NT2/D1 (cell line): ENCODE results near the gene GRIK2.

Experiments used
- DNase-seq: peaks from one replicate; pipeline ENCODE4 v3.0.0-alpha.2; 2011; ENCODE audit warnings: low read depth, low spot score
- H3K27me3 ChIP-seq: 2 replicates; pipeline ENCODE4 v1.6.0; 2011; ENCODE audit warnings: mild to moderate bottlenecking; ENCODE audit not compliant: insufficient read length, insufficient read depth
- H3K36me3 ChIP-seq: 2 replicates; pipeline ENCODE4 v1.6.1; 2011; ENCODE audit warnings: mild to moderate bottlenecking, low read length, mixed read lengths; ENCODE audit not compliant: insufficient read depth, insufficient read length
- H3K4me1 ChIP-seq: 2 replicates; pipeline ENCODE4 v1.5.1; 2011; ENCODE audit not compliant: insufficient read depth, insufficient read length
- H3K4me3 ChIP-seq: 2 replicates; pipeline ENCODE4 v1.5.1; 2011; ENCODE audit warnings: low read depth; ENCODE audit not compliant: insufficient read length
- H3K9ac ChIP-seq: 2 replicates; pipeline ENCODE4 v1.6.0; 2011; ENCODE audit warnings: low read depth; ENCODE audit not compliant: insufficient read length
- H3K9me3 ChIP-seq: 2 replicates; pipeline ENCODE4 v1.5.1; 2011; ENCODE audit warnings: mild to moderate bottlenecking, low read length; ENCODE audit not compliant: insufficient read depth
- SUZ12 ChIP-seq: IDR thresholded peaks from 2 replicates; pipeline ENCODE4 v1.6.1; 2011; ENCODE audit not compliant: insufficient read length, insufficient read depth; ENCODE audit errors: extremely low read depth
- YY1 ChIP-seq: IDR thresholded peaks from 2 replicates; pipeline ENCODE4 v1.6.1; 2011; ENCODE audit not compliant: insufficient read length, insufficient read depth
- ZNF274 ChIP-seq: IDR thresholded peaks from 2 replicates; pipeline ENCODE4 v1.6.1; 2011; ENCODE audit warnings: mild to moderate bottlenecking, low read depth, low read length

GRIK2 gene

GRCh38 chr6:101486726-101487125, 93.2 kb downstream of the GRIK2 start:
- no peaks in the 10 kb centered on the region for H3K9me3 ChIP-seq
- no peak overlapping the region for H3K4me3 ChIP-seq
- no peak for DNase-seq
- H3K9ac ChIP-seq = no peak overlapping the region
- no peaks in the 10 kb centered on the region for H3K36me3 ChIP-seq
- no peaks in the 10 kb centered on the region for H3K4me1 ChIP-seq
- H3K27me3 ChIP-seq = no peaks in the 10 kb centered on the region
- TF ChIP-seq ZNF274 (no peak), SUZ12 (no peak), YY1 (no peak)

DNA sequence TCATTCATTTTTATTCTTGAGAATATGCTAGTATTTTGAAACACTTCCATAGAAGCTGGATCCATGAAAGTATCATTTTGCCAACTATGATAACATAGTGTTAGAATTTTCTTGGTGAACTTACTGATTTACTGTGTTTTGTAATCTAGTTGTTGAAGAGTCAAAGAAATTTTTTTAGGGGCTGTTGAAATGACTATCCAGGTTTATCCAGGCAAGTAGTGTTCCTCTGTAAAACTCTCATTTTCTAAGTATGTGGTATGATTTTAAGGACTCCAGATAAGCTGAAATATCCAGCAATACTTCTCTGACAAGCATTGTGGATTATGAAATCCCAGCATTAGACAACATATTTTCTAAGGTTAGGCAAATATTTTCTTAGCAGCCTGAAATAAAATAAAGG, 95.9 kb downstream of the GRIK2 start:
- Histone ChIP-seq H3K4me3 (no peak overlapping the region), H3K4me1 (no peaks in the 10 kb centered on the region), H3K9me3 (no peaks in the 10 kb centered on the region), H3K36me3 (no peaks in the 10 kb centered on the region), H3K9ac (no peak overlapping the region), H3K27me3 (no peaks in the 10 kb centered on the region)
- no peak for DNase-seq
- TF ChIP-seq ZNF274 (no peak), SUZ12 (no peak), YY1 (no peak)

DNA sequence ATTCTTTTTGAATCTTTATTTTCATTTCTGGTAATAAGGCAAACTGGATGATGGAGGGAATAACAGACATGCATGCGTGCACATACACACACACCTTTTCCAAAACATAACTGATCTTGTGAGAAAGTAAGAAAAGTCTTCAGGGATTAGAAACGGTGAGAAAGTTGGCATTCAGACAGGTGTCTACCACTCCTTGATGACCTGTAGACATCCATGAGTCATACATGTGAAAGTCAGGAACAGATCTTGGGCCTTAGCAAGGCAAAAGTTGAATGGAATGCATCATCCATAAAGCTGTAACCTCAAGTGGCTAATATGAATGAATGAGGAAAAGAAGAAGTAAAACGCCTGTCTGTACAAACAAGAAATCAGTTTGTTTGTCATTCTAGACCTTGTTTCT, 97.3 kb downstream of the GRIK2 start:
- no peaks in the 10 kb centered on the region for H3K9me3 ChIP-seq
- TF ChIP-seq ZNF274 (no peak), YY1 (no peak)
- no peaks in the 10 kb centered on the region for H3K27me3 ChIP-seq
- no peak overlapping the region for H3K9ac ChIP-seq
- no peak overlapping the region for H3K4me3 ChIP-seq
- H3K4me1 ChIP-seq = no peaks in the 10 kb centered on the region
- H3K36me3 ChIP-seq = no peaks in the 10 kb centered on the region
- DNase-seq = no peak

DNA sequence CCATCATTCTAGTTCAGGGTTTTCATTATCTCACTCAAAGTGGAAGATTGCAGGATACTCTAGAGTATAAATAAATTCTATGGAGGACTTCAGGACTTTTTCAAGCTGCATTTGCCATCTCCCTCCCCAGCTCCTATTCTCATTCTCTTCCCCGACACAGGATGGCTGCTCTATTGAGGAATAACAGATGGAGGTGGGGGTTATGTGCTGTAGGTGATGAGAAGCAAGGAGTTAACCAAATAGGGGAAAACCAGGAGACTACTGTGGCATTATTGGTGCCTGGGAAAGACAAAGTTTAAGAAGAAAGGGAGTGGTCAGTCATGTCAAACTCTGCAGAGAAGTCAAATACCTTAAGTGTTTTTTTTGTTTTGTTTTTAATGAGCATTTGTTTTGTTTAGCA, 109.3 kb downstream of the GRIK2 start:
- TF ChIP-seq SUZ12 = no peak
- no peak for TF ChIP-seq ZNF274
- no peak for TF ChIP-seq YY1
- Histone ChIP-seq H3K9ac (no peak overlapping the region), H3K4me3 (no peak overlapping the region), H3K4me1 (no peaks in the 10 kb centered on the region), H3K36me3 (no peaks in the 10 kb centered on the region), H3K27me3 (no peaks in the 10 kb centered on the region), H3K9me3 (no peaks in the 10 kb centered on the region)
- no peak for DNase-seq

DNA sequence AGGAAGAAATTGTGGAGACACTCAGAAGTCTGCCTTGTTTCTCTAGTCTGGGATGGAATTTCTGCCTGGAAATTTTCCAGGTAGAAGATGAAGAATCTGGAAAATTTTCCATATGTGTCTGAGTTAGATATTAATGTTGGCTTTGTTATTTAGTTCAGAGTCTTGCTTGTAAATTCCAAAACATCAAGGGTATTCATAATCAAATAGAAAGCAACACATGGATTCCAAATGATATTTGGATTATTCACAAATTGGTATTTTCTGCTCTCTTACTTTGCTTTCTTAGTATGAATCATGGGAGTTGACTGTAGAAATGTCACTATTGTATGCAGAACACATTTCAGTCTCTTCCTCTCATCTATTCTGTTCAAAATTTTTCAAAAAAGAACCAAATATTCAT, 116.0 kb downstream of the GRIK2 start:
- Histone ChIP-seq H3K4me1 (no peaks in the 10 kb centered on the region), H3K9ac (no peak overlapping the region), H3K9me3 (no peaks in the 10 kb centered on the region), H3K36me3 (no peaks in the 10 kb centered on the region), H3K27me3 (no peaks in the 10 kb centered on the region), H3K4me3 (no peak overlapping the region)
- DNase-seq = no peak
- TF ChIP-seq SUZ12 (no peak), YY1 (no peak), ZNF274 (no peak)

DNA sequence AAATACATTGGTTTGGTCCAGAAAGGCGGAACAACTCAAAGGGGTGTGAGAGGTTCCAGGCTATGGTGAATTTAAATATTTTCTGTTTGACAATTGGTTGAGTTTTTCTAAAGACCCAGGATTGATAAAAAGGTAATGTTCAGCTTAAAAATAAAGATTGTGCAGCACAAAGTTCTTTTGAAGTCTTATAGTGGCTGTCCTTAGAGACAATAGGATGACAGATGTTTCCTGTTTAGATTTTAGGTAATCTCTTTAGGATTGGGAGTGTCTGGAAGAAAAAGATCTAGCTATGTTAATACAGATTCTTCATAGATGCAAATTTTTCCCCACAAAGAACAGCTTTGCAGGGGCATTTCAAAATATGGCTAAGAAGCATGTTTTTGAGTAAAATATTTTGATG, 119.7 kb downstream of the GRIK2 start:
- no peak for DNase-seq
- TF ChIP-seq ZNF274 (no peak), YY1 (no peak), SUZ12 (no peak)
- H3K9ac ChIP-seq = no peak overlapping the region

GRCh38 chr6:101516578-101516977, 123.1 kb downstream of the GRIK2 start:
- Histone ChIP-seq H3K9ac (no peak overlapping the region), H3K9me3 (no peaks in the 10 kb centered on the region), H3K36me3 (no peaks in the 10 kb centered on the region), H3K4me1 (no peaks in the 10 kb centered on the region), H3K4me3 (no peak overlapping the region), H3K27me3 (no peaks in the 10 kb centered on the region)
- DNase-seq = no peak
- TF ChIP-seq SUZ12 = no peak
- no peak for TF ChIP-seq YY1
- no peak for TF ChIP-seq ZNF274

More for the DNA sequence above, 119.7 kb downstream of the GRIK2 start:
- no peak overlapping the region for H3K4me3 ChIP-seq
- no peaks in the 10 kb centered on the region for H3K36me3 ChIP-seq
- H3K9me3 ChIP-seq = no peaks in the 10 kb centered on the region
- no peaks in the 10 kb centered on the region for H3K27me3 ChIP-seq
- H3K4me1 ChIP-seq = no peaks in the 10 kb centered on the region

DNA sequence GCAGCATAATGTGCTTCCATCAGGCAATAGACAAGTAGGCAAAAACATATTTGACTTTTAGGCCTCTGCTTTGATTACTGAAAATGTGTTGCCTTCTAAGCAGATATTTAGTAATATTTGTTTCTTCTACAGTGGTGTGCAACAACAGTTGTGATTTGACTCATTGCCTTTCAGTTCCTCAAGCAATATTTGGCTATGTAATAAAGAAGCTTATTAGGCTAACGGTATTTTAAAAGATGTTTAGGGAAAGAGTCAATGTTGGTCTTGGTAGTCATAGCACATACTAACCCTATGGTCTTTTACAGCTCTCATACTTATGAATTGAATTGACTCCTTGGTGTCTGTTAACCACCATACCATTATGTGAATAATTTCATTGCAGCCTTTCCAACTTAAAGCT, 124.1 kb downstream of the GRIK2 start:
- Histone ChIP-seq H3K4me1 (no peaks in the 10 kb centered on the region), H3K9ac (no peak overlapping the region), H3K9me3 (no peaks in the 10 kb centered on the region), H3K36me3 (no peaks in the 10 kb centered on the region), H3K4me3 (no peak overlapping the region), H3K27me3 (no peaks in the 10 kb centered on the region)
- TF ChIP-seq ZNF274 = no peak
- TF ChIP-seq SUZ12 = no peak
- no peak for TF ChIP-seq YY1
- DNase-seq = no peak
